GM12873 (cell line): Measurements from ENCODE around the gene PLD1.

Source experiments
- TF ChIP-seq, protein P1 (sequence below): IDR thresholded peaks from 2 replicates; pipeline ENCODE4 v1.5.1; 2012; ENCODE audit warnings: low read depth, mild to moderate bottlenecking, moderate library complexity, low read length, control low read depth; ENCODE audit not compliant: insufficient read depth; ENCODE audit errors: missing control alignments

Gene PLD1

DNA sequence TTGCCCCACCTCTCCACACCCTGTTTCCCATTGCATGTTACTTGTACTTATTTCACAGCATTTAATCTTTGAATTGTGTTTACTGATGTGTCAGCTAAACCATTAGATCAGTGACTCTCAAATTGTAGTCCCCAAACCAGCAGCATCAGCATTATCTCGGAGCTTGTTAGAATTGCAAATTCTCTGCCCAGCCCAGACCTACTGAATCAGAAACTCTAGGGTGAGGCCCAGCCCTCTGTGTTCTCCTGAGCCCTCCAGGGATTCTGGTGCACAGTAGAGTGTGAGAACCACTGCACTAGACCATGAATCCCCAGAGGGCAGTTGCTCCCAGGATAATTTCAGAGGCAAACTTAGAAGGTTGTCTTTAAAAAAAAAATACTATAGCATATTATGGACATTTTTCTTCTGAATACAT, 13.0 kb downstream of the PLD1 start:
- TF ChIP-seq, protein P1, sequence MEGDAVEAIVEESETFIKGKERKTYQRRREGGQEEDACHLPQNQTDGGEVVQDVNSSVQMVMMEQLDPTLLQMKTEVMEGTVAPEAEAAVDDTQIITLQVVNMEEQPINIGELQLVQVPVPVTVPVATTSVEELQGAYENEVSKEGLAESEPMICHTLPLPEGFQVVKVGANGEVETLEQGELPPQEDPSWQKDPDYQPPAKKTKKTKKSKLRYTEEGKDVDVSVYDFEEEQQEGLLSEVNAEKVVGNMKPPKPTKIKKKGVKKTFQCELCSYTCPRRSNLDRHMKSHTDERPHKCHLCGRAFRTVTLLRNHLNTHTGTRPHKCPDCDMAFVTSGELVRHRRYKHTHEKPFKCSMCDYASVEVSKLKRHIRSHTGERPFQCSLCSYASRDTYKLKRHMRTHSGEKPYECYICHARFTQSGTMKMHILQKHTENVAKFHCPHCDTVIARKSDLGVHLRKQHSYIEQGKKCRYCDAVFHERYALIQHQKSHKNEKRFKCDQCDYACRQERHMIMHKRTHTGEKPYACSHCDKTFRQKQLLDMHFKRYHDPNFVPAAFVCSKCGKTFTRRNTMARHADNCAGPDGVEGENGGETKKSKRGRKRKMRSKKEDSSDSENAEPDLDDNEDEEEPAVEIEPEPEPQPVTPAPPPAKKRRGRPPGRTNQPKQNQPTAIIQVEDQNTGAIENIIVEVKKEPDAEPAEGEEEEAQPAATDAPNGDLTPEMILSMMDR, result no peak

DNA sequence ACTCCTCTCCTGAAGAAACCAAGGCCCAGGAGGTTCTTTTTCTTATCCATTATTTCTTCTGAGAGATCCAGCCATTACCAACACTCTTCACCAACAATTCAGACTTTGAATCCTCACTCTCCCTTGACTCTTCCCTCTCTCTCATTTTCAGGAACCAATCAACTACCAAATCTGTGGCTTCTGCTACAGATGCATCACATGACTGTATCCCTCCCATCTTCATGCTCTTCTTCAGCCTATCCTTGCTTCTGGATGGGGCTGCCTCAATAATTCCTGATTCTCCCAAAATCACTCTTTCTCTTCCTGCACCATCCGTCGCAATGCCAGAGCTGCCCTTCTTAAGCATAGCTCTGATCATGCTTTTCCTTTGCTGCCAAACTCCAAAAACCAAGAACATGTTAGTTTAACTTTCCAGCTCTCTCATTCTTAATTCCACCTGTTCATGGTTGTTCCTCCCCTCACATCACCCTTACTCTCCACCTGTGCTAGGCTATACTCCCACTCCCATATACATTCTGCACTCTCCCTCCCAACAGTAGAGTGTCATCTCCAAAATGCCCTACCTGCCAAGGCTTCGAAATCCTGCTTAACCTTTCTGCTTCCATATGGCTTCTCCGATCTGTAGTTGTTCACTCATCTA, 13.5 kb downstream of the PLD1 start:
- TF ChIP-seq, protein P1, result no peak

DNA sequence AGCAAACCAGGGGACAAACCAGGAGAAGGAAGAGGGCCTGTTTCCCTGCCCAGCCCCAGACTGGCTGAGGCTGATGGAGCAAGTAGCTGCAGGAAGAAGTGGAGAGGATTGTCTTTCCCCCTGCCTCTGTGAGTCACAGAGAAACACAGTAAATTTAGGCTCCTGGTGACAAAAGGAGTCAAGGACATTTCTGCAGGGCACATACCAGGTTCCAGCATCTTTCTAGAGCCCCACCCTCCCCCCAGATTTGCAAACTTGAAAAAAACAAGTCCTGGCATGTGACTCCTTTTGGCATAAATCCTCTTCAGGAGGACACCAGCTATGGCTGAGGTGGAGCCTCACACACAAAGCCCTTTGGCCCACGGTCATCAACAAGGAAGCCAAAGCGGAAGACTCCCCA, 17.8 kb downstream of the PLD1 start:
- TF ChIP-seq, protein P1, result no peak

DNA sequence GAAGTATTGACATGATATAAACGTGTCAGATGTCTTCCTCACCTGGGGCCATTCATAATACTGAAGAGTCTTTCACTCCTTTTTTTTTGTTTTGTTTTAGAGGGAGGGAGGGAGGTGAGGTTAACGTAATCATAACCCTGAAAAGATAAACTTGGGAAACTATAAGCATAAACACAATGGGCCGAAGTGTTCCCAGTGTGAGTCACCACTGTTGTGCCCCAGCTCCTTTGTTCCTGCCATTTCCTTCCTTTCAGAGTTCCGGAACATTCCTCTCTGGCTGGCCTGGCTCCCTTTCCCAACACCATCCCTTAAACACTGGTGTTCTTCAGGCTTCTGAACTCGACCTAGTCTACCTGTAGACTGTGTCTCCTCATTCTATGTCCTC, 18.6 kb downstream of the PLD1 start:
- TF ChIP-seq, protein P1, result no peak

DNA sequence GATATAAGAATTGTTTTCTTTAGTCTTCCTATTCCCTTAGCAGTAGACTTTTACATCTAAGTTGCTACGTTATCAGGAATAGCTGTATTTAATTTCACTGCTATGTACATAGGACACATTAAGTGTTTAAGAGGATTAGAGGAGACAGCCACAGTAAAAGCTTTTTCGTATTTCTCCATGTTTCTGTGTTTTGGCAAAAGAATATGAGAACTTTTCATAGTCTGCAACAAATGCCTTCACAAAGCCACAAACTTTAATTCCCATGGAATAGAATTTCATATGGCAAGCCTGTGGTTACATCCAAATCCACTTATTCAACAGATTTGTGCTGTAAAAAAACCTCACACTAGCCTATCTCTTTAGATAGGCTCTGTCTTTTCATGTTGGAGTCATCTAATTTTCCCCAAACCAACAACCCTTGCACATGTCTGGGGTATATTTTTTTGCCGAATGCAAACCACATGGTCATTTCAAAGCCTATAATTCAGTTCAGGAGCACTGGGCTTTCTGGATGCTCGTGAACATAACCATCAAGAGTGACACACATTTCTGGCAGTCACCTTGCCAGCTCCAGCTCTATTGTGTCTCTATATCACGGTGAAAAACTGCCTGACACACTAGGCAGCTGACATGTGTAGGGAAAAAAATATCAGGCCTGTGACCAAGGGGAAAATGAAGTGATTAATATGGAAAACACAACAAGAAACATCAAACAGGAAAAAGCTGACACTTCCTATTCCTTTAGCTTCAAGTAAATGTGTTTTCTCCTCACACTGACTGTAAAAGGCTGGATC, 19.2 kb downstream of the PLD1 start:
- TF ChIP-seq, protein P1, result no peak

DNA sequence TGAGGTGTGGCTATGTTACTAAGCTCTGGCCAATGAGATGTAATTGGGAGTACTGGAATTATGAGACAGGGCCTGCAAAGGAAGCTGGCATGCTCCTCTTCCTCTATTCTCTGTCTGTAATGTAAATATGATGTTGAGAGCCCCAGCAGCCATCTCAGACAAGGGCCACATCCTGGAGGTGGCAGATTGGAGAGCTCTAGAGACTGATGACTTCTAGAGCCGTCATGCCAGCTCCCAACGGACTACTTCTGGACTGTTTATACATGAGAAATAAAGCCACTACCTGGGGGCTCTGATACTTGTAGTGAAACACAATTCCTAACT, 19.7 kb downstream of the PLD1 start:
- TF ChIP-seq, protein P1, result no peak

DNA sequence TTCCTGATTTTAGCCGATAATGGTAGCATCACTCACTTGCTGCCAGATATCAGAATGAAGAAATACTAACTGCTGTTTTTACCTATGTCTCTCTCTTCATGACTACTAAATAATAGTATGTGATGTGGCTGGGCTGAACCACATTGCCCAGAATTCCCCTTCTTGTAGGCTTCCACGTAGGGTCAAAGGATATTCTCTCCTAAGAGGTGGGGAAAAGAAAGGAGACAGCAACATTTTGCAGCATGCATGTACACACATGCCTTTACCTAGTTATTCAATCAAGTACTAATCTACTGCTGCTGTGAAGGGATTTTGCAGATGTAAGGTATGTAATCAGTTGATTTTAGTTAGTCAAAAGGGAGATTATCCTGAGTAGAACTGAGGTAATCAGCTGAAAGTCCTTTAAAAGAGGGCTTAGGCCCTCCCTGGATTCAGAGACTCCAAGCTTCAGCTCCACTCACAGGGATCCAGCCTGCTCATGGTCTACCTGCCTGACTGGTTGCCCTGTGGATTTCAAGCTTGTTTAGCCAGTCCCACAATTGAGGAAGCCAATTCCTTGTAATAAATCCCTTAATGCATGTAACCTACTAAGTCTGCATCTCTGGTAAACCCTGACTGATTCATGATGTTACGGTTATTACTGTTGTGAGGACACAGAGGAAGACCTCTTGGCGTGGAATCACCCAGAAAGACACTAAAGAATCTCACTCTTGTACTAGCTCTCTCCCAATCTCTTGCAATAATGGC, 20.4 kb downstream of the PLD1 start:
- TF ChIP-seq, protein P1, result no peak
